Measurements from ENCODE around the gene MED26.

Gene MED26

GRCh38 chr19:16649734-16650133, 21.7 kb upstream of the MED26 start:
- H2AFZ ChIP-seq (ENCODE audit: low read length, unreplicated experiment): no peak overlapping the region
- H3K36me3 ChIP-seq (ENCODE audit: insufficient read depth, low read length): peaks cover 9% of the 10 kb centered on the region; the same call in 1 of the 2 replicates
- no peak overlapping the region for H3K4me3 ChIP-seq (ENCODE audit: low read depth, low read length)
- H3K27ac ChIP-seq (ENCODE audit: low read depth, low read length): no peak overlapping the region
- no peaks in the 10 kb centered on the region for H3K27me3 ChIP-seq (ENCODE audit: insufficient read depth, low read length)
- H3K79me2 ChIP-seq (ENCODE audit: control insufficient read depth, insufficient read depth, low read length, unreplicated experiment): no peaks in the 10 kb centered on the region
- no peaks in the 10 kb centered on the region for H3K4me1 ChIP-seq (ENCODE audit: control insufficient read depth, insufficient read depth, low read length, unreplicated experiment)

GRCh38 chr19:16645140-16645539, 17.1 kb upstream of the MED26 start:
- Histone ChIP-seq H3K27ac (ENCODE audit: low read depth, low read length) (no peak overlapping the region), H3K36me3 (ENCODE audit: insufficient read depth, low read length) (no peaks in the 10 kb centered on the region), H3K27me3 (ENCODE audit: insufficient read depth, low read length) (no peaks in the 10 kb centered on the region), H3K4me3 (ENCODE audit: low read depth, low read length) (no peak overlapping the region), H2AFZ (ENCODE audit: low read length, unreplicated experiment) (no peak overlapping the region), H3K4me1 (ENCODE audit: control insufficient read depth, insufficient read depth, low read length, unreplicated experiment) (no peaks in the 10 kb centered on the region), H3K79me2 (ENCODE audit: control insufficient read depth, insufficient read depth, low read length, unreplicated experiment) (no peaks in the 10 kb centered on the region)

- no peaks in the 10 kb centered on the region for H3K36me3 ChIP-seq (ENCODE audit: insufficient read depth, low read length)
- peaks cover 3% of the 10 kb centered on the region for H3K79me2 ChIP-seq (ENCODE audit: control insufficient read depth, insufficient read depth, low read length, unreplicated experiment)
- H2AFZ ChIP-seq (ENCODE audit: low read length, unreplicated experiment): no peak overlapping the region
- H3K4me3 ChIP-seq (ENCODE audit: low read depth, low read length): no peak overlapping the region
- H3K27ac ChIP-seq (ENCODE audit: low read depth, low read length): no peak overlapping the region
- H3K4me1 ChIP-seq (ENCODE audit: control insufficient read depth, insufficient read depth, low read length, unreplicated experiment): no peaks in the 10 kb centered on the region
- H3K27me3 ChIP-seq (ENCODE audit: insufficient read depth, low read length): no peaks in the 10 kb centered on the region
These were observed 13.7 kb upstream of the MED26 start for GRCh38 chr19:16641695-16642094.

GRCh38 chr19:16640951-16641350, 12.9 kb upstream of the MED26 start:
- Histone ChIP-seq H3K27ac (ENCODE audit: low read depth, low read length) (no peak overlapping the region), H3K36me3 (ENCODE audit: insufficient read depth, low read length) (no peaks in the 10 kb centered on the region), H3K27me3 (ENCODE audit: insufficient read depth, low read length) (no peaks in the 10 kb centered on the region), H3K4me3 (ENCODE audit: low read depth, low read length) (no peak overlapping the region), H2AFZ (ENCODE audit: low read length, unreplicated experiment) (no peak overlapping the region), H3K4me1 (ENCODE audit: control insufficient read depth, insufficient read depth, low read length, unreplicated experiment) (no peaks in the 10 kb centered on the region), H3K79me2 (ENCODE audit: control insufficient read depth, insufficient read depth, low read length, unreplicated experiment) (peaks cover 3% of the 10 kb centered on the region)

GRCh38 chr19:16638666-16639065, 10.7 kb upstream of the MED26 start:
- Histone ChIP-seq H3K36me3 (ENCODE audit: insufficient read depth, low read length) (no peaks in the 10 kb centered on the region), H3K27ac (ENCODE audit: low read depth, low read length) (no peak overlapping the region), H3K27me3 (ENCODE audit: insufficient read depth, low read length) (no peaks in the 10 kb centered on the region), H3K4me3 (ENCODE audit: low read depth, low read length) (no peak overlapping the region), H2AFZ (ENCODE audit: low read length, unreplicated experiment) (no peak overlapping the region), H3K4me1 (ENCODE audit: control insufficient read depth, insufficient read depth, low read length, unreplicated experiment) (no peaks in the 10 kb centered on the region), H3K79me2 (ENCODE audit: control insufficient read depth, insufficient read depth, low read length, unreplicated experiment) (peaks cover 3% of the 10 kb centered on the region)

- no peaks in the 10 kb centered on the region for H3K27me3 ChIP-seq (ENCODE audit: insufficient read depth, low read length)
- H3K4me1 ChIP-seq (ENCODE audit: control insufficient read depth, insufficient read depth, low read length, unreplicated experiment): no peaks in the 10 kb centered on the region
- H3K4me3 ChIP-seq (ENCODE audit: low read depth, low read length): no peak overlapping the region
- H3K27ac ChIP-seq (ENCODE audit: low read depth, low read length): no peak overlapping the region
- no peaks in the 10 kb centered on the region for H3K36me3 ChIP-seq (ENCODE audit: insufficient read depth, low read length)
- H3K79me2 ChIP-seq (ENCODE audit: control insufficient read depth, insufficient read depth, low read length, unreplicated experiment): peaks cover 3% of the 10 kb centered on the region
- no peak overlapping the region for H2AFZ ChIP-seq (ENCODE audit: low read length, unreplicated experiment)
These were observed 9.5 kb upstream of the MED26 start for GRCh38 chr19:16637535-16637934.

GRCh38 chr19:16631465-16631864, 3.5 kb upstream of the MED26 start:
- H3K4me1 ChIP-seq (ENCODE audit: control insufficient read depth, insufficient read depth, low read length, unreplicated experiment): peaks cover 6% of the 10 kb centered on the region
- peaks cover 14% of the 10 kb centered on the region for H3K79me2 ChIP-seq (ENCODE audit: control insufficient read depth, insufficient read depth, low read length, unreplicated experiment)
- H3K36me3 ChIP-seq (ENCODE audit: insufficient read depth, low read length): no peaks in the 10 kb centered on the region
- no peak overlapping the region for H3K4me3 ChIP-seq (ENCODE audit: low read depth, low read length)
- no peaks in the 10 kb centered on the region for H3K27me3 ChIP-seq (ENCODE audit: insufficient read depth, low read length)
- no peak overlapping the region for H3K27ac ChIP-seq (ENCODE audit: low read depth, low read length)
- no peak overlapping the region for H2AFZ ChIP-seq (ENCODE audit: low read length, unreplicated experiment)

- Histone ChIP-seq H3K79me2 (ENCODE audit: control insufficient read depth, insufficient read depth, low read length, unreplicated experiment) (peaks cover 38% of the 10 kb centered on the region), H2AFZ (ENCODE audit: low read length, unreplicated experiment) (peak overlapping the region; percentile 32), H3K4me3 (ENCODE audit: low read depth, low read length) (peak overlapping the region; percentile 98), H3K36me3 (ENCODE audit: insufficient read depth, low read length) (no peaks in the 10 kb centered on the region), H3K4me1 (ENCODE audit: control insufficient read depth, insufficient read depth, low read length, unreplicated experiment) (peaks cover 16% of the 10 kb centered on the region), H3K27ac (ENCODE audit: low read depth, low read length) (peak overlapping the region; percentile 90), H3K27me3 (ENCODE audit: insufficient read depth, low read length) (no peaks in the 10 kb centered on the region)
These were observed 1.1 kb upstream of the MED26 start for GRCh38 chr19:16628984-16629691.

- no peaks in the 10 kb centered on the region for H3K36me3 ChIP-seq (ENCODE audit: insufficient read depth, low read length)
- H3K4me1 ChIP-seq (ENCODE audit: control insufficient read depth, insufficient read depth, low read length, unreplicated experiment): peaks cover 16% of the 10 kb centered on the region
- peak overlapping the region; percentile 98 for H3K4me3 ChIP-seq (ENCODE audit: low read depth, low read length)
- no peak overlapping the region for H2AFZ ChIP-seq (ENCODE audit: low read length, unreplicated experiment)
- peaks cover 50% of the 10 kb centered on the region for H3K79me2 ChIP-seq (ENCODE audit: control insufficient read depth, insufficient read depth, low read length, unreplicated experiment)
- H3K27ac ChIP-seq (ENCODE audit: low read depth, low read length): peak overlapping the region; percentile 56; the same call in 1 of the 2 replicates
- H3K27me3 ChIP-seq (ENCODE audit: insufficient read depth, low read length): no peaks in the 10 kb centered on the region
These were observed 149 bp downstream of the MED26 start for GRCh38 chr19:16627928-16628182.

- peak overlapping the region; percentile 56 for H3K27ac ChIP-seq (ENCODE audit: low read depth, low read length)
- peak overlapping the region; percentile 98 for H3K4me3 ChIP-seq (ENCODE audit: low read depth, low read length)
- peaks cover 16% of the 10 kb centered on the region for H3K4me1 ChIP-seq (ENCODE audit: control insufficient read depth, insufficient read depth, low read length, unreplicated experiment)
- H3K36me3 ChIP-seq (ENCODE audit: insufficient read depth, low read length): no peaks in the 10 kb centered on the region
- no peak overlapping the region for H2AFZ ChIP-seq (ENCODE audit: low read length, unreplicated experiment)
- H3K79me2 ChIP-seq (ENCODE audit: control insufficient read depth, insufficient read depth, low read length, unreplicated experiment): peaks cover 55% of the 10 kb centered on the region
- H3K27me3 ChIP-seq (ENCODE audit: insufficient read depth, low read length): no peaks in the 10 kb centered on the region
These were observed 644 bp downstream of the MED26 start for GRCh38 chr19:16627193-16627927.

GRCh38 chr19:16626796-16627192, 1.2 kb downstream of the MED26 start:
- H3K4me1 ChIP-seq (ENCODE audit: control insufficient read depth, insufficient read depth, low read length, unreplicated experiment): peaks cover 16% of the 10 kb centered on the region
- H3K27ac ChIP-seq (ENCODE audit: low read depth, low read length): peak overlapping the region; percentile 56; the same call in 1 of the 2 replicates
- no peaks in the 10 kb centered on the region for H3K36me3 ChIP-seq (ENCODE audit: insufficient read depth, low read length)
- no peaks in the 10 kb centered on the region for H3K27me3 ChIP-seq (ENCODE audit: insufficient read depth, low read length)
- H3K79me2 ChIP-seq (ENCODE audit: control insufficient read depth, insufficient read depth, low read length, unreplicated experiment): peaks cover 61% of the 10 kb centered on the region
- peak overlapping the region; percentile 98 for H3K4me3 ChIP-seq (ENCODE audit: low read depth, low read length)
- H2AFZ ChIP-seq (ENCODE audit: low read length, unreplicated experiment): no peak overlapping the region
